ENCODE data around the gene DNAI1. TPM values are rescaled to one million over a fixed set of nuclear protein-coding genes. Genes with fewer than 3 reads are reported as not detected.
A peak's percentile ranks its signal among the peaks of the same experiment; 100 is the strongest.

Gene DNAI1
- total RNA-seq, 2 donors from 2014 or later: 2.5 to 4.1 TPM

DNA sequence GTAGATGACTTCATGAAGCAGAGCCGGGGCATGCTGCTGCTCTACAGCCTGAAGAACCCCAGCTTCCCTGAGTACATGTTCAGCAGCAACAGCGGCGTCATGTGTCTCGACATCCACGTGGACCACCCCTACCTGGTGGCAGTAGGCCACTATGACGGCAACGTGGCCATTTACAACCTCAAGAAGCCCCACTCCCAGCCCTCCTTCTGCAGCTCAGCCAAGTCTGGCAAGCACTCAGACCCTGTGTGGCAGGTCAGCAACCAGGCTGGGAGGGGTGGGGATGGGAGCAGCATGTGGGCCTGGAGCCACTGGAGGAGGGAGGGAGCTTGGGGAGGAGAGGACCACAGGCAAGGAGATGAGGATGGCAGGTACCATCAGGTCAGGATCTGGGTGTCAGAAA, 48.0 kb downstream of the DNAI1 start:
- Histone ChIP-seq H3K27me3 (ENCODE audit: control insufficient read depth, insufficient read depth, low read length, poor library complexity, severe bottlenecking) (peaks cover 43% of the 10 kb centered on the region), H3K4me1 (ENCODE audit: control insufficient read depth, insufficient read depth, low read length) (no peaks in the 10 kb centered on the region), H3K9me3 (ENCODE audit: control insufficient read depth, low read length) (no peaks in the 10 kb centered on the region), H3K27ac (ENCODE audit: low read depth, low read length) (no peak overlapping the region), H3K4me3 (ENCODE audit: low read length) (no peak overlapping the region), H3K9ac (ENCODE audit: extremely low read depth, low read length, poor library complexity, severe bottlenecking) (no peak overlapping the region), H3K36me3 (ENCODE audit: control insufficient read depth, insufficient read depth, low read length) (no peaks in the 10 kb centered on the region)
- Mint-ChIP-seq H3K27ac (no peak overlapping the region), H3K9me3 (no peaks in the 10 kb centered on the region), H3K36me3 (ENCODE audit: low read depth) (no peaks in the 10 kb centered on the region), H3K4me3 (no peak overlapping the region), H3K27me3 (ENCODE audit: insufficient read depth) (peaks cover 41% of the 10 kb centered on the region), H3K4me1 (peaks cover 22% of the 10 kb centered on the region)
- TF ChIP-seq, protein P1, sequence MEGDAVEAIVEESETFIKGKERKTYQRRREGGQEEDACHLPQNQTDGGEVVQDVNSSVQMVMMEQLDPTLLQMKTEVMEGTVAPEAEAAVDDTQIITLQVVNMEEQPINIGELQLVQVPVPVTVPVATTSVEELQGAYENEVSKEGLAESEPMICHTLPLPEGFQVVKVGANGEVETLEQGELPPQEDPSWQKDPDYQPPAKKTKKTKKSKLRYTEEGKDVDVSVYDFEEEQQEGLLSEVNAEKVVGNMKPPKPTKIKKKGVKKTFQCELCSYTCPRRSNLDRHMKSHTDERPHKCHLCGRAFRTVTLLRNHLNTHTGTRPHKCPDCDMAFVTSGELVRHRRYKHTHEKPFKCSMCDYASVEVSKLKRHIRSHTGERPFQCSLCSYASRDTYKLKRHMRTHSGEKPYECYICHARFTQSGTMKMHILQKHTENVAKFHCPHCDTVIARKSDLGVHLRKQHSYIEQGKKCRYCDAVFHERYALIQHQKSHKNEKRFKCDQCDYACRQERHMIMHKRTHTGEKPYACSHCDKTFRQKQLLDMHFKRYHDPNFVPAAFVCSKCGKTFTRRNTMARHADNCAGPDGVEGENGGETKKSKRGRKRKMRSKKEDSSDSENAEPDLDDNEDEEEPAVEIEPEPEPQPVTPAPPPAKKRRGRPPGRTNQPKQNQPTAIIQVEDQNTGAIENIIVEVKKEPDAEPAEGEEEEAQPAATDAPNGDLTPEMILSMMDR (conservative IDR thresholded peaks at IDR 0.05): no peak
- peak; percentile 31 for DNase-seq
- WGBS, 2 experiments (ENCODE audit: insufficient coverage in 1 of 2, insufficient read length in 1 of 2): 93 to 95% methylated on average over 5 to 7 of the region's 7 CpGs

DNA sequence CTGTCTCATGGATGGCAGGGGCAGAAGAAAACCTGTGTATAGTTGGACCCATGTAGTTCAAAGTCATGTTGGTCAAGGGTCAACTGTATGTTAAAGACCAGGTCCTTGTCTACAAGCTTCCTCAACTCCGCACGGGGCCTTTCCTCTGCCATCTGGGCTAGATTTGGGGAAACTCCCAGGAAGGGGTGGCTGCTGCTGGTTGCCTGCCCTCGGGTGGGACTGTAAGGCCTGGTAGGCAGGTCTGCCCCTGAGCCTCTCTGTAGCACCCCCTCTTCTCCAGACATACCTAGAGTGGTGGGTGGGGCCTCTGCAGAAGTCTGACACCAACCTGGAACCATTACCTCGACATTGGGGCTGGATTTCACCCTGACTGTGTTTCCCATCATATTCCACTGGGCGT, 49.0 kb downstream of the DNAI1 start:
- TF ChIP-seq, protein P1 (conservative IDR thresholded peaks at IDR 0.05): no peak
- peak; percentile 30 for DNase-seq
- peaks cover 32% of the 10 kb centered on the region for H3K4me1 Mint-ChIP-seq

DNA sequence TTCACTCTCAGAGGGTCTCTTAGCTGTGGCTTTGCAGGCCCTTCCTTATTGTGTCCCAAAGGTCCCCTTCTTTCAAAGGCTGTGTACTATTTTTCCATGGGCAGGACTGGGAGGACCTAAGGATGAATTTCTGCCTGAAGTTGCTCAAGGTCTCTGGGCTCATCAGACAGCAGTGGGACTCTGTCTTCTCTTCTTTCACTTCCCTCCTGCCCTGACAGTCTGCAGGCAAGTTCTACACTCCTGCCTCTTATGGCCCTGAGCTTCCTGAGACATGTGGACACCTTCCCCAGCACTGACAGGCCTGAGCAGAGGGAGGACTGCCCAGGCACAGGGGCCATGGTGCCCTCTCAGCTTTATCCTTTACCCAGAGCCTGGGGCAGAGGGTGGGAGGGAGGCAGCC, 49.4 kb downstream of the DNAI1 start:
- H3K27ac Mint-ChIP-seq: no peak overlapping the region
- no peak overlapping the region for H3K4me3 Mint-ChIP-seq
- Histone ChIP-seq H3K9me3 (ENCODE audit: control insufficient read depth, low read length) (no peaks in the 10 kb centered on the region), H3K36me3 (ENCODE audit: control insufficient read depth, insufficient read depth, low read length) (no peaks in the 10 kb centered on the region), H3K9ac (ENCODE audit: extremely low read depth, low read length, poor library complexity, severe bottlenecking) (no peak overlapping the region), H3K4me3 (ENCODE audit: low read length) (no peak overlapping the region), H3K4me1 (ENCODE audit: control insufficient read depth, insufficient read depth, low read length) (peaks cover 4% of the 10 kb centered on the region), H3K27me3 (ENCODE audit: control insufficient read depth, insufficient read depth, low read length, poor library complexity, severe bottlenecking) (peaks cover 43% of the 10 kb centered on the region), H3K27ac (ENCODE audit: low read depth, low read length) (no peak overlapping the region)
- no peaks in the 10 kb centered on the region for H3K36me3 Mint-ChIP-seq (ENCODE audit: low read depth)
- peaks cover 41% of the 10 kb centered on the region for H3K27me3 Mint-ChIP-seq (ENCODE audit: insufficient read depth)
- TF ChIP-seq, protein P1 (conservative IDR thresholded peaks at IDR 0.05): no peak
- H3K4me1 Mint-ChIP-seq: peaks cover 33% of the 10 kb centered on the region
- DNase-seq: no peak
- H3K9me3 Mint-ChIP-seq: no peaks in the 10 kb centered on the region

More for the DNA sequence above, 49.0 kb downstream of the DNAI1 start:
- WGBS, 2 experiments (ENCODE audit: insufficient coverage in 1 of 2, insufficient read length in 1 of 2): 77 to 85% methylated on average over 3 to 5 of the region's 5 CpGs
- no peak overlapping the region for H3K4me3 ChIP-seq (ENCODE audit: low read length)
- H3K27ac Mint-ChIP-seq: no peak overlapping the region
- H3K27me3 ChIP-seq (ENCODE audit: control insufficient read depth, insufficient read depth, low read length, poor library complexity, severe bottlenecking): peaks cover 43% of the 10 kb centered on the region
- H3K27ac ChIP-seq (ENCODE audit: low read depth, low read length): no peak overlapping the region
- peaks cover under 1% of the 10 kb centered on the region for H3K4me1 ChIP-seq (ENCODE audit: control insufficient read depth, insufficient read depth, low read length)
- no peak overlapping the region for H3K9ac ChIP-seq (ENCODE audit: extremely low read depth, low read length, poor library complexity, severe bottlenecking)
- no peaks in the 10 kb centered on the region for H3K9me3 Mint-ChIP-seq
- no peaks in the 10 kb centered on the region for H3K36me3 ChIP-seq (ENCODE audit: control insufficient read depth, insufficient read depth, low read length)
- H3K36me3 Mint-ChIP-seq (ENCODE audit: low read depth): no peaks in the 10 kb centered on the region
- H3K4me3 Mint-ChIP-seq: no peak overlapping the region
- no peaks in the 10 kb centered on the region for H3K9me3 ChIP-seq (ENCODE audit: control insufficient read depth, low read length)
- H3K27me3 Mint-ChIP-seq (ENCODE audit: insufficient read depth): peaks cover 41% of the 10 kb centered on the region

All from endodermal cell (in vitro differentiated cells).